Upper lobe of left lung (tissue), 4 donors: ENCODE results near the gene TFCP2.
"Not testable (repeated sequence)": the region's sequence is repeated elsewhere in the genome, so short reads cannot be mapped to it uniquely, and the experiment has no call there.

Experiments used
- EP300 ChIP-seq, 4 donors: sonication (generic); formaldehyde crosslinking; IDR thresholded peaks; one replicate each; pipeline ENCODE4 v1.5.1; 2017; ENCODE audit warnings: antibody characterized with exemption in 4 of 4, control low read depth in 2 of 4
- POLR2A ChIP-seq, 4 donors: fragments of 450-650 bp; IDR thresholded peaks; one replicate each; pipeline ENCODE4 v1.5.1; 2016 to 2017; ENCODE audit warnings: antibody characterized with exemption in 4 of 4, mild to moderate bottlenecking in 2 of 4
- TF ChIP-seq, protein P1 (sequence below), 6 experiments: fragments of 450-650 bp in 4 of 6; fragments of 200-600 bp in 2 of 6; sonication (generic) in 2 of 6; IDR thresholded peaks; one replicate each; pipeline ENCODE4 v1.5.1; 2016 to 2019; ENCODE audit warnings: antibody characterized with exemption in 6 of 6

DNA sequence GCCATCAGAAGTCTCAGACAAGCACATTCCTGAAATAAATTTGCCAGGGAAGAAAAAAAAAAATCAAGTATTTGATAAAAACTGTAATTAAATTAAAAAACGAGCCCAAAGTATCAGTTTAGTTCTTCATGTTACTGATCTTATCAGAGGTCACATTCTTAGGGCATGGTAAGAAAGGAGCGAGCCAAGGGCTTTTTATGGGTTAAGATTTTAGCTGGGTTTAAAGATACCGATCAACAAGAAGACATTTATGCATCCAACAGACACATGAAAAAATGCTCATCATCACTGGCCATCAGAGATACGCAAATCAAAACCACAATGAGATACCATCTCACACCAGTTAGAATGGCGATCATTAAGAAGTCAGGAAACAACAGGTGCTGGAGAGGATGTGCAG is 94.6 kb downstream of the TFCP2 start:
- TF ChIP-seq POLR2A, EP300 (IDR thresholded peaks at IDR 0.05): not testable (repeated sequence)
- TF ChIP-seq, protein P1, sequence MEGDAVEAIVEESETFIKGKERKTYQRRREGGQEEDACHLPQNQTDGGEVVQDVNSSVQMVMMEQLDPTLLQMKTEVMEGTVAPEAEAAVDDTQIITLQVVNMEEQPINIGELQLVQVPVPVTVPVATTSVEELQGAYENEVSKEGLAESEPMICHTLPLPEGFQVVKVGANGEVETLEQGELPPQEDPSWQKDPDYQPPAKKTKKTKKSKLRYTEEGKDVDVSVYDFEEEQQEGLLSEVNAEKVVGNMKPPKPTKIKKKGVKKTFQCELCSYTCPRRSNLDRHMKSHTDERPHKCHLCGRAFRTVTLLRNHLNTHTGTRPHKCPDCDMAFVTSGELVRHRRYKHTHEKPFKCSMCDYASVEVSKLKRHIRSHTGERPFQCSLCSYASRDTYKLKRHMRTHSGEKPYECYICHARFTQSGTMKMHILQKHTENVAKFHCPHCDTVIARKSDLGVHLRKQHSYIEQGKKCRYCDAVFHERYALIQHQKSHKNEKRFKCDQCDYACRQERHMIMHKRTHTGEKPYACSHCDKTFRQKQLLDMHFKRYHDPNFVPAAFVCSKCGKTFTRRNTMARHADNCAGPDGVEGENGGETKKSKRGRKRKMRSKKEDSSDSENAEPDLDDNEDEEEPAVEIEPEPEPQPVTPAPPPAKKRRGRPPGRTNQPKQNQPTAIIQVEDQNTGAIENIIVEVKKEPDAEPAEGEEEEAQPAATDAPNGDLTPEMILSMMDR (IDR thresholded peaks at IDR 0.05), result not testable (repeated sequence)
